T-cell (primary cell): Measurements from ENCODE around the gene SLC44A1. TPM values are rescaled to one million over a fixed set of nuclear protein-coding genes. Genes with fewer than 3 reads are reported as not detected.

Source experiments
- ATAC-seq, 4 experiments: fragments of 200-7000 bp in 3 of 4; fragments of 150-1000 bp in 1 of 4; cut with Tn5 transposase; replicated peaks in 1 of 4; 1 replicate in 3 of 4; 2 replicates in 1 of 4; pipeline ENCODE4 v1.10.0; 2021; ENCODE audit warnings: moderate library complexity in 3 of 4, mild to moderate bottlenecking in 2 of 4, moderate number of reproducible peaks in 1 of 4
- CTCF ChIA-PET, 2 donors: fragments of 300-600 bp; sonication (Branson Sonifier 250); formaldehyde crosslinking; loops; one replicate each; lab custom pipeline; 2022; ENCODE audit warnings: antibody characterized with exemption in 2 of 2; lab: Charles Lee
- POLR2A ChIA-PET, 2 donors: fragments of 300-600 bp; sonication (Branson Sonifier 250); formaldehyde crosslinking; loops; one replicate each; lab custom pipeline; 2022; ENCODE audit warnings: antibody characterized with exemption in 2 of 2; lab: Charles Lee
- DNase-seq, 35 experiments: peaks; one replicate each; pipeline versions ENCODE4 v3.0.0 to v3.0.0-alpha.2; 2013 to 2023
- H3K27ac ChIP-seq: one replicate; pipeline ENCODE4 v1.5.1; 2013; ENCODE audit warnings: low read length
- H3K27me3 ChIP-seq, 2 experiments: replicated peaks in 1 of 2; 1 replicate in 1 of 2; 2 replicates in 1 of 2; pipeline versions ENCODE4 v1.6.1 to v1.7.0; 2013; ENCODE audit warnings: low read length in 1 of 2, mixed read lengths in 1 of 2; ENCODE audit not compliant: control insufficient read depth in 2 of 2, insufficient read depth in 2 of 2; ENCODE audit errors: extremely low read depth in 1 of 2
- H3K36me3 ChIP-seq, 2 donors: 1 replicate in 1 of 2; 2 replicates in 1 of 2; pipeline versions ENCODE4 v1.6.1 to v1.7.0; 2013; ENCODE audit warnings: low read length in 1 of 2; ENCODE audit not compliant: control insufficient read depth in 2 of 2, insufficient read depth in 1 of 2; ENCODE audit errors: extremely low read depth in 1 of 2
- H3K4me1 ChIP-seq, 2 experiments: 1 replicate in 1 of 2; 2 replicates in 1 of 2; pipeline versions ENCODE4 v1.6.1 to v1.7.0; 2013; ENCODE audit warnings: low read length in 2 of 2, mixed read lengths in 1 of 2; ENCODE audit not compliant: insufficient read depth in 2 of 2, control insufficient read depth in 1 of 2; ENCODE audit errors: extremely low read depth in 1 of 2
- H3K4me3 ChIP-seq, 2 donors: 1 replicate in 1 of 2; 2 replicates in 1 of 2; pipeline versions ENCODE4 v1.5.1 to v1.7.0; 2013; ENCODE audit warnings: mild to moderate bottlenecking in 2 of 2, low read length in 1 of 2, moderate library complexity in 1 of 2; ENCODE audit not compliant: control insufficient read depth in 1 of 2; ENCODE audit errors: extremely low read depth in 1 of 2
- H3K9me3 ChIP-seq: 2 replicates; pipeline ENCODE4 v1.7.0; 2013
- H3K27ac Mint-ChIP-seq, 2 donors: one replicate each; pipeline ENCODE4 v1.8.0; 2020 to 2021; ENCODE audit warnings: mild to moderate bottlenecking in 2 of 2, mixed read lengths in 2 of 2
- H3K27me3 Mint-ChIP-seq, 2 donors: one replicate each; pipeline ENCODE4 v1.8.0; 2021 to 2022; ENCODE audit warnings: mixed read lengths in 2 of 2
- H3K36me3 Mint-ChIP-seq: one replicate; pipeline ENCODE4 v1.8.0; 2021; ENCODE audit warnings: mixed read lengths
- H3K4me1 Mint-ChIP-seq, 3 donors: one replicate each; pipeline ENCODE4 v1.8.0; 2020 to 2022; ENCODE audit warnings: mixed read lengths in 3 of 3, mild to moderate bottlenecking in 1 of 3
- H3K4me3 Mint-ChIP-seq, 3 donors: one replicate each; pipeline ENCODE4 v1.8.0; 2020 to 2022; ENCODE audit warnings: mild to moderate bottlenecking in 3 of 3, mixed read lengths in 3 of 3, moderate library complexity in 3 of 3
- H3K9me3 Mint-ChIP-seq, 3 donors: one replicate each; pipeline ENCODE4 v1.8.0; 2020 to 2022; ENCODE audit warnings: mixed read lengths in 3 of 3
- WGBS: methylation state at CpG from one replicate; pipeline ENCODE4 v1.1.5; 2013; ENCODE audit warnings: missing lambda C conversion rate; ENCODE audit not compliant: insufficient coverage; 5-methylcytosine and 5-hydroxymethylcytosine counted together
- total RNA-seq, 35 experiments: library from RNA in 6 of 35; stranded (reverse) in 6 of 35; fragments of 120-200 nt in 1 of 35; gene quantifications; one replicate each; pipeline versions ENCODE4 v1.2.1 to v1.2.4 and lab custom pipeline; 2013 to 2026

The SLC44A1 gene
- total RNA-seq, 5 donors from 2014 or later (not counting 1 experiment from before 2014, with no cell fraction given): 7.3 to 10.2 (median 9.4) TPM

DNA sequence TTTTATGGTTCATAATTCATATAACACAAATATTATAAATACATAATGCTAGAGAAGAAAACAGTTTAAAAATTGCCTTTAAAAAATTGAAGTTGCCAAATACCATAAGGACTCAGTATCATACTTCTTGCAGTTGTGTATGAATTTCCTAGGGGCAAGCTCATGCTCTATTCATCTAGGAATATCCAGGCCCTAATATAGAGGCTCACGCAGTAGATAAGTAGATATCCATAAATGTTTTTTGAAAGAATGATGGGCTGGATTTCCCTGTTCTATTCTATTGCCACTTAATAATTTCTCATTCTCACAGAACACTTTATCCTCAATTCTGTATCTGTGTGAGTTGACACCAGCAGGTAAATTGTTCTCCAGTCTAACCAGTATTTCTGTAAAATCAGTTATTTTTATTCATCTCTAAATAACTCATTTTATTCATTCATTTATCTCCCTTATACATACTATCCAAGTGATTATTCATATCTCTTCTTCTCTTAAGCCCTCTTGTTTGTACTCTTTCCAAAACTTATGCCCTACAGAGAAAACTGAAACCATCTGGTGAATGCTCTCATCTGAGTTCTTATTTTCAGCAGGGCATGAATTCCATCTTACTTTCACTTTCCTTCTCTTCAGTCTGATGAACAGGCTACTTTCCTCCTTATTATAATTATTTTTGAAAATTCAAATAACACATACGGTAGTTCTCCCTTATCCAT, 97.1 kb downstream of the SLC44A1 start:
- H3K27ac ChIP-seq: no peak overlapping the region
- CTCF ChIA-PET: no interaction called here
- H3K36me3 Mint-ChIP-seq: peaks cover 16% of the 10 kb centered on the region
- WGBS: no CpG with 5 or more reads among the region's 2 CpGs
- DNase-seq (peak in 1 of 35 experiments; percentile 6), ATAC-seq (no peak)
- H3K4me1 ChIP-seq: peaks cover 0 to 3% of the 10 kb centered on the region in 2 experiments
- H3K4me3 ChIP-seq: no peak overlapping the region
- peak overlapping the region in 1 of 2 donors; percentile 2 for H3K27ac Mint-ChIP-seq
- H3K9me3 ChIP-seq: no peaks in the 10 kb centered on the region
- peaks cover 10 to 19% (median 14%) of the 10 kb centered on the region in 3 donors for H3K4me1 Mint-ChIP-seq
- peaks cover 0 to 2% of the 10 kb centered on the region in 2 donors for H3K36me3 ChIP-seq
- POLR2A ChIA-PET: no interaction called here
- no peaks in the 10 kb centered on the region for H3K9me3 Mint-ChIP-seq
- no peaks in the 10 kb centered on the region for H3K27me3 ChIP-seq
- no peaks in the 10 kb centered on the region for H3K27me3 Mint-ChIP-seq
- peak overlapping the region; percentile 11 to 42 (median 14) for H3K4me3 Mint-ChIP-seq

DNA sequence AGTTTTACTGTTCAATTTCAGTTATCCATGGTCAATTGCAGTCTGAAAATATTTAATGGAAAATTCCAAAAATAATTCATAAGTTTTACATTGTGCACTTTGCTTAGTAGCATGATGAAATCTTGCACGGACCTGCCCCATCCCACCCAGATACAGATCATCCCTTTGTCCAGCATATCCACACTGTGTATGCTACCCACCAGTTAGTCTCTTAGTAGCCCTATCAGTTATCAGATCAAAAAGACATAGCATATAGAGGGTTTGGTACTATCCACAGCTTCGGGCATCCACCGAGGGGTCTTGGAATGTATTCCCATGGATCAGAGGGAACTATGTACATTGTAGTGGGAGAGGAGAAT, 97.7 kb downstream of the SLC44A1 start:
- H3K4me3 Mint-ChIP-seq: peak overlapping the region in 2 of 3 donors; percentile 11 to 42
- no peak overlapping the region for H3K4me3 ChIP-seq
- no peaks in the 10 kb centered on the region for H3K27me3 ChIP-seq
- H3K27ac Mint-ChIP-seq: no peak overlapping the region
- H3K4me1 ChIP-seq: peaks cover 0 to 3% of the 10 kb centered on the region in 2 experiments
- H3K27ac ChIP-seq: no peak overlapping the region
- H3K36me3 ChIP-seq: no peaks in the 10 kb centered on the region
- WGBS: 40% methylated on average over 1 of the region's 3 CpGs
- ATAC-seq (no peak), DNase-seq (no peak)
- peaks cover 10 to 19% (median 14%) of the 10 kb centered on the region in 3 donors for H3K4me1 Mint-ChIP-seq
- ChIA-PET POLR2A (no interaction called here), CTCF (no interaction called here)
- H3K9me3 ChIP-seq: no peaks in the 10 kb centered on the region
- no peaks in the 10 kb centered on the region for H3K27me3 Mint-ChIP-seq
- H3K9me3 Mint-ChIP-seq: no peaks in the 10 kb centered on the region
- peaks cover 12% of the 10 kb centered on the region for H3K36me3 Mint-ChIP-seq

DNA sequence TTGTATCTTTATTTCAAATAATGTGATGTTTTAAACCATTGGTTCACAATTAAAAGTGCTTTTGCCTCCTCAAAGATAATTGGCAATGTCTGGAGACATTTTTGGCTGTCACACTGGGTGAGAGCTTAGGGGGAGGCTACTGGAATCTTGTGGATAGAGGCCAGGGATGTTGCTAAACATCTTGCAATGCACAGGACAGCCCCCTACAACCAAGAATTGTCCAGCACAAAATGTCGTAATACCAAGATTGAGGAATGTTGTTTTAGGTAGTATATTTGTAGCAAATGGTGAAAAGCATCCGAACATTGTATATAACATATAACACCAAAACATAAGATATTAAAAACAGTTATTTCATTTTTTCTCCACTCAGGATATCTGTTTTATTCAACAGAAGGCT, 99.8 kb downstream of the SLC44A1 start:
- Histone ChIP-seq H3K4me3 (no peak overlapping the region), H3K27ac (no peak overlapping the region), H3K9me3 (no peaks in the 10 kb centered on the region), H3K36me3 (no peaks in the 10 kb centered on the region), H3K27me3 (no peaks in the 10 kb centered on the region), H3K4me1 (peaks cover 0 to 3% of the 10 kb centered on the region in 2 experiments)
- DNase-seq (no peak), ATAC-seq (no peak)
- H3K4me1 Mint-ChIP-seq: peaks cover 10 to 19% (median 14%) of the 10 kb centered on the region in 3 donors
- ChIA-PET POLR2A (no interaction called here), CTCF (no interaction called here)
- no CpG with 5 or more reads among the region's 2 CpGs for whole genome bisulfite sequencing
- H3K9me3 Mint-ChIP-seq: no peaks in the 10 kb centered on the region
- H3K36me3 Mint-ChIP-seq: peaks cover 10% of the 10 kb centered on the region
- no peak overlapping the region for H3K4me3 Mint-ChIP-seq
- no peak overlapping the region for H3K27ac Mint-ChIP-seq
- no peaks in the 10 kb centered on the region for H3K27me3 Mint-ChIP-seq

DNA sequence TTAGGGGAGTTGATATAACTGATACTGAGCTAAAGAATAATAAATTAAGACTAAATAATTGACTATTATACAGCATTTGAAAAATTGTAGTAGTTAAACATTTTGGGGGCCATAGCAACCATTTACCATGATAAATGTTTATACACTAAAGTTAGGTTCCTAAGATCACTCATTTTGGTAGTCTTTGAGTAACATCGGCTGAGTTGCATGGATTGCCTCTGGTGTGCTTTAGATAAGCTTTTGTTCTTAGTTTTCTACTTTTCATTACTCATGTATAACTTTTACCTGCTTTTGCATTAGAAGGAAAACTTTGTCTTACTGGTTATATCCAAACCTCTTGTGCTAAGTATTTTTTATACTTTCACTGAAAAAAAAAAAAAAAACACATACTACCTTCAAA, 101.2 kb downstream of the SLC44A1 start:
- H3K27me3 Mint-ChIP-seq: no peaks in the 10 kb centered on the region
- H3K36me3 ChIP-seq: no peaks in the 10 kb centered on the region
- POLR2A ChIA-PET: interaction anchor here in 1 of 2 donors (0.7 kb wide), 1 partner anchor 173 kb away, joined by 5 read pairs; no protein-coding TSS in a partner anchor
- H3K27ac Mint-ChIP-seq: no peak overlapping the region
- H3K4me1 ChIP-seq: peaks cover 0 to 3% of the 10 kb centered on the region in 2 experiments
- H3K4me3 Mint-ChIP-seq: no peak overlapping the region
- peaks cover 10 to 19% (median 14%) of the 10 kb centered on the region in 3 donors for H3K4me1 Mint-ChIP-seq
- no peaks in the 10 kb centered on the region for H3K27me3 ChIP-seq
- H3K9me3 Mint-ChIP-seq: no peaks in the 10 kb centered on the region
- CTCF ChIA-PET: interaction anchor here (0.6 to 0.7 kb wide), 3 partner anchors 14 to 70 kb away, joined by 3 to 6 read pairs (median 4); no protein-coding TSS in a partner anchor
- ATAC-seq: no peak
- no peaks in the 10 kb centered on the region for H3K9me3 ChIP-seq
- H3K27ac ChIP-seq: no peak overlapping the region
- H3K36me3 Mint-ChIP-seq: peaks cover 18% of the 10 kb centered on the region
- DNase-seq: no peak
- H3K4me3 ChIP-seq: no peak overlapping the region
- WGBS: no CpG with 5 or more reads among the region's 1 CpG

DNA sequence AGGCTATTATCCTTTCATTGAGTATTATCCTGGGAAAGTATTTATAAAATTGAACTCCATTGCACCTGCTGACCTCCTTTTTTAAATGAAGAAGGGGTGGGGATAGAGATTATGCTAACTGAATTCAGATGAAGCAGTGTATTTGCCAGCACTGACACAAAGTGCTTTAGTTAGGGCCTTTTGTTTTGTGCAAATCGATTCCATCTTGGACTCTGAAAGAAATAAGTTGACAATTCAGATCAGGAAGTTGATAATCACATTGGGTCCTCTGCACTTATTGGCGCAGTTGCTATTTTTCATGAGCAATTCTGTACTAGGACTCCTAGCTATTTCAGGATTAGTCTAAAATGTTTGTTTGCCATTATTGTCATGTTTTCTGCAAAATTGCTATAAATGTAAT, 101.8 kb downstream of the SLC44A1 start:
- Mint-ChIP-seq H3K27me3 (no peaks in the 10 kb centered on the region), H3K4me1 (peaks cover 10 to 15% (median 14%) of the 10 kb centered on the region in 3 donors), H3K27ac (no peak overlapping the region), H3K4me3 (no peak overlapping the region), H3K9me3 (no peaks in the 10 kb centered on the region), H3K36me3 (peaks cover 22% of the 10 kb centered on the region)
- Histone ChIP-seq H3K9me3 (no peaks in the 10 kb centered on the region), H3K4me1 (peaks cover 0 to 3% of the 10 kb centered on the region in 2 experiments), H3K27ac (no peak overlapping the region), H3K4me3 (no peak overlapping the region), H3K36me3 (no peaks in the 10 kb centered on the region), H3K27me3 (no peaks in the 10 kb centered on the region)
- ChIA-PET CTCF (interaction anchor here in 1 of 2 donors (0.6 kb wide), 1 partner anchor 1910 kb away, joined by 6 read pairs; no protein-coding TSS in a partner anchor), POLR2A (no interaction called here)
- ATAC-seq (no peak), DNase-seq (no peak)
- WGBS: 45% methylated on average over 1 of the region's 2 CpGs

DNA sequence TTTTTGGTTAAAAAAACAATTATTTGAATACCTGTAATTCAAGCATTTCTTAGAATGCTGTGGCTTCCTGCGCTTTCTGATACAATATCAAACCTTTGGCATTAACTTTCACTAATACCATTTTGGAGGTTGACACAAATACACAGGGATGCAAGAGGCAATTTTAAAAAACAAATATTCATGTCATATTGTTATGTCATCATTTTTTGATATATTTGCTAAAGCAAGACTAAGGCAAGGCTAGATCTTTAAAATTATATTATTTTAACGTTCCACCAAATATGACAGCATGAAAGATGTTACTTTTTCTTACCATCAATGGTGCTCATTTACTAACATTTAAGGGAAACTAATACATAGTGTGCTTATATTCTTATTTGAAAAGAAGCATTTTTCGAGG, 110.0 kb downstream of the SLC44A1 start:
- CTCF ChIA-PET: no interaction called here
- Histone ChIP-seq H3K27me3 (no peaks in the 10 kb centered on the region), H3K36me3 (peaks cover 0 to 2% of the 10 kb centered on the region in 2 donors), H3K4me1 (no peaks in the 10 kb centered on the region), H3K4me3 (no peak overlapping the region), H3K27ac (no peak overlapping the region), H3K9me3 (no peaks in the 10 kb centered on the region)
- H3K36me3 Mint-ChIP-seq: peaks cover 26% of the 10 kb centered on the region
- H3K27ac Mint-ChIP-seq: no peak overlapping the region
- no peak overlapping the region for H3K4me3 Mint-ChIP-seq
- DNase-seq (no peak), ATAC-seq (no peak)
- WGBS: no CpG with 5 or more reads among the region's 3 CpGs
- H3K9me3 Mint-ChIP-seq: no peaks in the 10 kb centered on the region
- peaks cover 0 to 7% (median 4%) of the 10 kb centered on the region in 3 donors for H3K4me1 Mint-ChIP-seq
- H3K27me3 Mint-ChIP-seq: no peaks in the 10 kb centered on the region
- POLR2A ChIA-PET: no interaction called here
